ENCODE data around the gene LRMDA. TPM values are rescaled to one million over a fixed set of nuclear protein-coding genes. Genes with fewer than 3 reads are reported as not detected.

Gene LRMDA
- total and polyA plus RNA-seq, 2 of the 4 experiments (the other 2 are of a cell fraction) = 0.07 TPM; not detected in 1

DNA sequence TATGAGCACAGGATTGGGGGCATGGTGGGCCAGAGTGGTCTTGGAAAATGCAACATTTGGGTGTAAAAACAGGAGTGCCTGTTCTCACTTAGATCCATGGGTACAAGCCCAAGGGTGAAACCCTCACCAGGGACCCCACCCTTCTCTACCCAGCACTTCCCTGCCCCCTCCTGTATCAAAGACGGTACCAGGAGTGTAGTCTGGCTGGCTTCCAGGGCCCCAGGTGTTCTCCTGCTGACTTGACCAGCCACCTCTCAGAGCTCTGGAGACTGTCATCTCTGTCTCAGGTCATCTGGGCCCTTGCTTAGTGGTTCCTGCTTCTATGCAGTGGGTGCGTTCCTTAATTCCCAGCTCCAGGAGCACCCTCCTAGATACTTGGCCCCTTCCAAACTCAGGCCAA lies 447.2 kb downstream of the LRMDA start:
- H3K36me3 ChIP-seq (ENCODE audit: control insufficient read depth, insufficient read depth, low read length) = no peaks in the 10 kb centered on the region
- H2BK20ac ChIP-seq (ENCODE audit: low read depth, low read length) = no peak overlapping the region
- H3K9me3 ChIP-seq (ENCODE audit: control insufficient read depth, insufficient read depth, low read length) = 0 out of 2 replicates have a peak, but pooled peaks cover 2% of the 10 kb centered on the region
- H3K79me1 ChIP-seq (ENCODE audit: low read depth in 1 of 2, low read length in 2 of 2) = no peaks in the 10 kb centered on the region
- H3K56ac ChIP-seq (ENCODE audit: extremely low read depth, insufficient read depth, low read length) = no peak overlapping the region
- no peak overlapping the region for H3K23ac ChIP-seq (ENCODE audit: low read depth, low read length)
- H4K20me1 ChIP-seq (ENCODE audit: insufficient read depth, low read length) = no peaks in the 10 kb centered on the region
- BruUV-seq (replicated peaks) = no TSS peak
- H2BK5ac ChIP-seq (ENCODE audit: low read depth, low read length, poor library complexity, severe bottlenecking) = no peak overlapping the region
- no CpG with 5 or more reads among the region's 2 CpGs for WGBS, 2 experiments (ENCODE audit: extremely low coverage in 2 of 2, insufficient read length in 1 of 2)
- H2AFZ ChIP-seq (replicated peaks; ENCODE audit: low read length, poor library complexity) = no peak overlapping the region
- no peak overlapping the region for H2AK9ac ChIP-seq (replicated peaks; ENCODE audit: low read depth, low read length, poor library complexity)
- H3K27ac ChIP-seq (ENCODE audit: insufficient read depth, low read length) = no peak overlapping the region
- no peak for TF ChIP-seq CEBPB (IDR thresholded peaks at IDR 0.05; ENCODE audit: low read depth, low read length)
- TF ChIP-seq MAFK (IDR thresholded peaks at IDR 0.05; ENCODE audit: low read depth, low read length) = no peak
- no peak for TF ChIP-seq SMC3 (IDR thresholded peaks at IDR 0.05; ENCODE audit: low read depth, low read length)
- TF ChIP-seq, protein P1, sequence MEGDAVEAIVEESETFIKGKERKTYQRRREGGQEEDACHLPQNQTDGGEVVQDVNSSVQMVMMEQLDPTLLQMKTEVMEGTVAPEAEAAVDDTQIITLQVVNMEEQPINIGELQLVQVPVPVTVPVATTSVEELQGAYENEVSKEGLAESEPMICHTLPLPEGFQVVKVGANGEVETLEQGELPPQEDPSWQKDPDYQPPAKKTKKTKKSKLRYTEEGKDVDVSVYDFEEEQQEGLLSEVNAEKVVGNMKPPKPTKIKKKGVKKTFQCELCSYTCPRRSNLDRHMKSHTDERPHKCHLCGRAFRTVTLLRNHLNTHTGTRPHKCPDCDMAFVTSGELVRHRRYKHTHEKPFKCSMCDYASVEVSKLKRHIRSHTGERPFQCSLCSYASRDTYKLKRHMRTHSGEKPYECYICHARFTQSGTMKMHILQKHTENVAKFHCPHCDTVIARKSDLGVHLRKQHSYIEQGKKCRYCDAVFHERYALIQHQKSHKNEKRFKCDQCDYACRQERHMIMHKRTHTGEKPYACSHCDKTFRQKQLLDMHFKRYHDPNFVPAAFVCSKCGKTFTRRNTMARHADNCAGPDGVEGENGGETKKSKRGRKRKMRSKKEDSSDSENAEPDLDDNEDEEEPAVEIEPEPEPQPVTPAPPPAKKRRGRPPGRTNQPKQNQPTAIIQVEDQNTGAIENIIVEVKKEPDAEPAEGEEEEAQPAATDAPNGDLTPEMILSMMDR (conservative IDR thresholded peaks at IDR 0.05; ENCODE audit: low read depth, low read length) = no peak
- TF ChIP-seq MAZ (IDR thresholded peaks at IDR 0.05; ENCODE audit: borderline replicate concordance, low read depth, low read length) = no peak
- TF ChIP-seq POLR2A (IDR thresholded peaks at IDR 0.05; ENCODE audit: low read depth, low read length) = no peak
- TF ChIP-seq NFE2L2 (IDR thresholded peaks at IDR 0.05; ENCODE audit: low read depth, low read length) = no peak
- TF ChIP-seq RCOR1 (IDR thresholded peaks at IDR 0.05; ENCODE audit: insufficient replicate concordance, low read length) = no peak
- TF ChIP-seq ELK1 (IDR thresholded peaks at IDR 0.05; ENCODE audit: borderline replicate concordance, low read depth, low read length) = no peak
- TF ChIP-seq FOS (IDR thresholded peaks at IDR 0.05; ENCODE audit: low read depth, low read length) = no peak
- no peak for TF ChIP-seq RAD21 (IDR thresholded peaks at IDR 0.05; ENCODE audit: low read length)
- H3K18ac ChIP-seq (ENCODE audit: low read depth, low read length) = no peak overlapping the region
- in situ Hi-C loops (cut with MboI; ENCODE audit: low sequenced_read_pairs) = no loop called here
- H3K4ac ChIP-seq (ENCODE audit: low read depth, low read length) = no peak overlapping the region
- DNase-seq (no peak), ATAC-seq (ENCODE audit: low read depth) (no peak)
- no peak overlapping the region for H3K9ac ChIP-seq (ENCODE audit: low read depth, low read length)
- H2BK120ac ChIP-seq (ENCODE audit: low read depth, low read length) = no peak overlapping the region
- no peak overlapping the region for H4K91ac ChIP-seq (ENCODE audit: insufficient read depth, low read depth, low read length)
- no peak overlapping the region for H2AK5ac ChIP-seq (ENCODE audit: low read depth, low read length)
- H3K27me3 ChIP-seq (ENCODE audit: control insufficient read depth, insufficient read depth, low read length) = peaks cover 3% of the 10 kb centered on the region; the same call in 1 of the 2 replicates
- dilution Hi-C loops (cut with HindIII; ENCODE audit: low sequenced_read_pairs, unreplicated experiment) = no loop called here
- no peak overlapping the region for H3K14ac ChIP-seq (replicated peaks; ENCODE audit: low read depth, low read length)
- no peak overlapping the region for H3K4me3 ChIP-seq (ENCODE audit: insufficient read depth, low read depth, low read length)
- no peak overlapping the region for H4K5ac ChIP-seq (ENCODE audit: low read depth, low read length)
- ChIA-PET POLR2A (ENCODE audit: unreplicated experiment) (no interaction called here), CTCF (no interaction called here)
- intact Hi-C loops (cut with micrococcal nuclease) = no loop called here
- no peak overlapping the region for H2BK15ac ChIP-seq (ENCODE audit: low read depth, low read length)
- no peaks in the 10 kb centered on the region for H3K9me1 ChIP-seq (ENCODE audit: insufficient read depth, low read length)
- no peak overlapping the region for H3K4me2 ChIP-seq (ENCODE audit: low read depth, low read length)
- H3K4me1 ChIP-seq (ENCODE audit: control insufficient read depth, insufficient read depth, low read length) = no peaks in the 10 kb centered on the region
- no peak overlapping the region for H4K8ac ChIP-seq (ENCODE audit: low read depth in 2 of 2, low read length in 2 of 2)

All from IMR-90 (cell line).